Measurements from ENCODE around the gene CDKN1A.
A peak's percentile ranks its signal among the peaks of the same experiment; 100 is the strongest.

CDKN1A gene

DNA sequence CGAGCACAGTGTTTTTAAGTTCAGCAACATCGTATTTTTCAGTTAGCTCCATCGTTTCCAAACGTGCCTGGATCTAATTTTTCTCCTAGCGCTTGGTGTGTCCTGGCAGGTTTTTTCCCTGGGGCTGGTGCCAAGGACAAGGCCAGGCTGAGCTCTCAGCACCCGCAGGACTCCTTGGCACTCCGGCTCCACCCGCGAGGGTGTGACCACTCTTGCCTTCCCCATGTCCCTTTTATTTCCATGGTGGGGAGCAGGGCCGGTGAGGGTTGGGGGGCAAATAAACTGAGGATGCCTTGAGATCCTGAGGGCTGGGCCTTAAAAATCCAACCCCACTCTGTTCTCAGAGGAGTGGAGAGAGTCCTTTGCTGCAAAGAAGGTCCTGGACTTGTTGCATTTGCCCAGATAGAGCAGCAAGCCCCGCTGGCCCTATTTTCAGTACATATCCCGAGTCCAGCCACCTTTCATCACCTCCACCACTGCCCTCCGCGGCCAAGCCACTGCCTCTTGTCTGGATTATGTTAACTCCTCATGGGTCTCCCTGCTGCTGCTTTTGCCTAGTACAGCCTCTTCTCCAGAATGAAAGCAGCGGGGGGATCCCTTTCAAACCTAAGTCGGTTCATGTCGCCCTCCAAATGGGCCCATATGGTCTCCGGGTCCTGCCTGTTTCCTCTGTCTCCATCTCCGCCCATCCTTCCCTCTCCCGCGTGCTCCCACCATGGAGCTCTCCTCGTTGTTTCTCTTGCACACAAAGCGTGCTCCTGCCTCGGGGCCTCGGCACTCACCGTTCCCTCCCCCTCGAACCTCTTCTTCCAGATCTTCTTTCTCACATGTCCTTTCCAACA, 14.6 kb downstream of the CDKN1A start:
- H3K27ac ChIP-seq (replicated peaks), result peak overlapping the region; percentile 75
- DNase-seq (ENCODE audit: low read depth in 1 of 2, low spot score in 1 of 2), result no peak
- TF ChIP-seq, protein P1, sequence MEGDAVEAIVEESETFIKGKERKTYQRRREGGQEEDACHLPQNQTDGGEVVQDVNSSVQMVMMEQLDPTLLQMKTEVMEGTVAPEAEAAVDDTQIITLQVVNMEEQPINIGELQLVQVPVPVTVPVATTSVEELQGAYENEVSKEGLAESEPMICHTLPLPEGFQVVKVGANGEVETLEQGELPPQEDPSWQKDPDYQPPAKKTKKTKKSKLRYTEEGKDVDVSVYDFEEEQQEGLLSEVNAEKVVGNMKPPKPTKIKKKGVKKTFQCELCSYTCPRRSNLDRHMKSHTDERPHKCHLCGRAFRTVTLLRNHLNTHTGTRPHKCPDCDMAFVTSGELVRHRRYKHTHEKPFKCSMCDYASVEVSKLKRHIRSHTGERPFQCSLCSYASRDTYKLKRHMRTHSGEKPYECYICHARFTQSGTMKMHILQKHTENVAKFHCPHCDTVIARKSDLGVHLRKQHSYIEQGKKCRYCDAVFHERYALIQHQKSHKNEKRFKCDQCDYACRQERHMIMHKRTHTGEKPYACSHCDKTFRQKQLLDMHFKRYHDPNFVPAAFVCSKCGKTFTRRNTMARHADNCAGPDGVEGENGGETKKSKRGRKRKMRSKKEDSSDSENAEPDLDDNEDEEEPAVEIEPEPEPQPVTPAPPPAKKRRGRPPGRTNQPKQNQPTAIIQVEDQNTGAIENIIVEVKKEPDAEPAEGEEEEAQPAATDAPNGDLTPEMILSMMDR (IDR thresholded peaks at IDR 0.05; ENCODE audit: insufficient read depth, low read length), result no peak
- no peak for TF ChIP-seq POLR2AphosphoS5 (IDR thresholded peaks at IDR 0.05; ENCODE audit: low read depth)
- TF ChIP-seq GABPA (IDR thresholded peaks at IDR 0.05; ENCODE audit: low read depth), result no peak
- no peak for TF ChIP-seq SPI1 (IDR thresholded peaks at IDR 0.05; ENCODE audit: borderline replicate concordance, low read depth)
- TF ChIP-seq, protein P2, sequence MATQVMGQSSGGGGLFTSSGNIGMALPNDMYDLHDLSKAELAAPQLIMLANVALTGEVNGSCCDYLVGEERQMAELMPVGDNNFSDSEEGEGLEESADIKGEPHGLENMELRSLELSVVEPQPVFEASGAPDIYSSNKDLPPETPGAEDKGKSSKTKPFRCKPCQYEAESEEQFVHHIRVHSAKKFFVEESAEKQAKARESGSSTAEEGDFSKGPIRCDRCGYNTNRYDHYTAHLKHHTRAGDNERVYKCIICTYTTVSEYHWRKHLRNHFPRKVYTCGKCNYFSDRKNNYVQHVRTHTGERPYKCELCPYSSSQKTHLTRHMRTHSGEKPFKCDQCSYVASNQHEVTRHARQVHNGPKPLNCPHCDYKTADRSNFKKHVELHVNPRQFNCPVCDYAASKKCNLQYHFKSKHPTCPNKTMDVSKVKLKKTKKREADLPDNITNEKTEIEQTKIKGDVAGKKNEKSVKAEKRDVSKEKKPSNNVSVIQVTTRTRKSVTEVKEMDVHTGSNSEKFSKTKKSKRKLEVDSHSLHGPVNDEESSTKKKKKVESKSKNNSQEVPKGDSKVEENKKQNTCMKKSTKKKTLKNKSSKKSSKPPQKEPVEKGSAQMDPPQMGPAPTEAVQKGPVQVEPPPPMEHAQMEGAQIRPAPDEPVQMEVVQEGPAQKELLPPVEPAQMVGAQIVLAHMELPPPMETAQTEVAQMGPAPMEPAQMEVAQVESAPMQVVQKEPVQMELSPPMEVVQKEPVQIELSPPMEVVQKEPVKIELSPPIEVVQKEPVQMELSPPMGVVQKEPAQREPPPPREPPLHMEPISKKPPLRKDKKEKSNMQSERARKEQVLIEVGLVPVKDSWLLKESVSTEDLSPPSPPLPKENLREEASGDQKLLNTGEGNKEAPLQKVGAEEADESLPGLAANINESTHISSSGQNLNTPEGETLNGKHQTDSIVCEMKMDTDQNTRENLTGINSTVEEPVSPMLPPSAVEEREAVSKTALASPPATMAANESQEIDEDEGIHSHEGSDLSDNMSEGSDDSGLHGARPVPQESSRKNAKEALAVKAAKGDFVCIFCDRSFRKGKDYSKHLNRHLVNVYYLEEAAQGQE (IDR thresholded peaks at IDR 0.05; ENCODE audit: insufficient replicate concordance, low read depth), result no peak

DNA sequence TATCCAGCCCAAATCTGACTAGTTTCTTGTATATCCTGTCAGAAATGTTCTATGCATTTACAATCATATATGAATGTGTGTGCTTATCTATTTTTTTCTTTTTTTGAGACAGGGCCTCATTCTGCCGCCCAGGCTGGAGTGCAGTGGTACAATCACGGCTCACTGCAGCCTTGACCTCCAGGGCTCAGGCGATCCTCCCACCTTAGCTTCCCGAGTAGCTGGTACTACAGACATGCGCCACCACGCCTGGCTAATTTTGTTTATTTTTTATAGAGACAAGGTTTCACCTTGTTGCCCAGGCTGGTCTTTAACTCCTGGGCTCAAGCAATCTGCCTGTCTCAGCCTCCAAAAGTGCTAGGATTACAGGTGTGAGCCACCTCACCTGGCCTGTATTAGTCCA, 16.1 kb downstream of the CDKN1A start:
- H3K27me3 ChIP-seq (ENCODE audit: insufficient read depth, poor library complexity, severe bottlenecking), result no peaks in the 10 kb centered on the region
- H3K4me3 ChIP-seq (replicated peaks; ENCODE audit: insufficient read depth, low read length), result no peak overlapping the region
- H3K27ac ChIP-seq (replicated peaks), result no peak overlapping the region
- no peak for DNase-seq (ENCODE audit: low read depth in 1 of 2, low spot score in 1 of 2)
- TF ChIP-seq GABPA (IDR thresholded peaks at IDR 0.05; ENCODE audit: low read depth), result no peak
- TF ChIP-seq, protein P2 (IDR thresholded peaks at IDR 0.05; ENCODE audit: insufficient replicate concordance, low read depth), result no peak
- no peak for TF ChIP-seq SPI1 (IDR thresholded peaks at IDR 0.05; ENCODE audit: borderline replicate concordance, low read depth)
- no peak for TF ChIP-seq POLR2AphosphoS5 (IDR thresholded peaks at IDR 0.05; ENCODE audit: low read depth)
- TF ChIP-seq, protein P1 (IDR thresholded peaks at IDR 0.05; ENCODE audit: insufficient read depth, low read length), result no peak

More for the DNA sequence above, 14.6 kb downstream of the CDKN1A start:
- no peaks in the 10 kb centered on the region for H3K27me3 ChIP-seq (ENCODE audit: insufficient read depth, poor library complexity, severe bottlenecking)
- H3K4me3 ChIP-seq (replicated peaks; ENCODE audit: insufficient read depth, low read length), result no peak overlapping the region

DNA sequence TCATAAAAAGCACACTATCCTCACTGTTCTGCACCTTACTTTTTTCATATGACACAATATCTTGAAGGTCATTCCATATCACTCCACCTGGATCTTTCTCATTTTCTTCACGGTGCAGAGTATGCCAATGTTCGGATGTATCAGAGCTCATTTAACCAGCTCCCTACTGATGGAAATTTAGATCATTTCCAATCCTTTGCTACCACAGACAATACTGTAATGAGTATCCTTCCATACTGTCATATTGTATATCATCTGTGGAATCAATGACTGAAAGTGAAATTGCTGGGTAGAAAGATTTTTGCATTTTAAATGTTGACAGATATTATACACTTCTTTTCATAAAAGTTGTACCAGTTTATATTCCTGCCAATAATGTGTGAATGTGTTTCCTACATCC, 16.9 kb downstream of the CDKN1A start:
- H3K27ac ChIP-seq (replicated peaks), result no peak overlapping the region
- TF ChIP-seq SPI1 (IDR thresholded peaks at IDR 0.05; ENCODE audit: borderline replicate concordance, low read depth) (no peak), POLR2AphosphoS5 (IDR thresholded peaks at IDR 0.05; ENCODE audit: low read depth) (no peak), GABPA (IDR thresholded peaks at IDR 0.05; ENCODE audit: low read depth) (no peak)
- TF ChIP-seq, protein P1 (IDR thresholded peaks at IDR 0.05; ENCODE audit: insufficient read depth, low read length), result no peak
- TF ChIP-seq, protein P2 (IDR thresholded peaks at IDR 0.05; ENCODE audit: insufficient replicate concordance, low read depth), result no peak
- no peaks in the 10 kb centered on the region for H3K27me3 ChIP-seq (ENCODE audit: insufficient read depth, poor library complexity, severe bottlenecking)
- DNase-seq (ENCODE audit: low read depth in 1 of 2, low spot score in 1 of 2), result no peak
- H3K4me3 ChIP-seq (replicated peaks; ENCODE audit: insufficient read depth, low read length), result no peak overlapping the region
